ENCODE results near the gene ANGPTL1.

ANGPTL1 gene

GRCh38 chr1:178802873-178803272, 68.0 kb downstream of the ANGPTL1 start:
- no peak for TF ChIP-seq CTCF (IDR thresholded peaks at IDR 0.05; ENCODE audit: low read length)
- H3K9ac ChIP-seq (ENCODE audit: low read length), result no peak overlapping the region
- no peaks in the 10 kb centered on the region for H3K4me1 ChIP-seq (ENCODE audit: low read length)
- H4K20me1 ChIP-seq (ENCODE audit: insufficient read depth, low read length), result no peaks in the 10 kb centered on the region
- no peaks in the 10 kb centered on the region for H3K9me3 ChIP-seq (replicated peaks; ENCODE audit: insufficient read depth, low read length)
- no peaks in the 10 kb centered on the region for H3K27me3 ChIP-seq (replicated peaks; ENCODE audit: insufficient read depth, low read length)
- H2AFZ ChIP-seq (ENCODE audit: low read length), result no peak overlapping the region
- H3K9me2 ChIP-seq (replicated peaks; ENCODE audit: insufficient read depth, low read length), result no peaks in the 10 kb centered on the region
- no peak overlapping the region for H3K27ac ChIP-seq (ENCODE audit: low read length)
- DNase-seq, result no peak
- H3K4me2 ChIP-seq (ENCODE audit: low read depth, low read length), result no peak overlapping the region
- H3K79me2 ChIP-seq (ENCODE audit: low read length), result no peaks in the 10 kb centered on the region
- H3F3A ChIP-seq (ENCODE audit: insufficient read depth, low read length), result no peaks in the 10 kb centered on the region
- H3K36me3 ChIP-seq (replicated peaks; ENCODE audit: insufficient read depth, low read length), result no peaks in the 10 kb centered on the region
- H3K4me3 ChIP-seq (ENCODE audit: low read length), result no peak overlapping the region

Measured in MM.1S (cell line).